MCF 10A (cell line): ENCODE results near the gene CTSO. TPM values are rescaled to one million over a fixed set of nuclear protein-coding genes. Genes with fewer than 3 reads are reported as not detected.
"Not testable (repeated sequence)": the region's sequence is repeated elsewhere in the genome, so short reads cannot be mapped to it uniquely, and the experiment has no call there.

ENCODE experiments used
- BruUV-seq: library from RNA; stranded (reverse); fragments of 400-500 nt; replicated peaks from 2 replicates; lab custom pipeline; 2021; lab: Mats Ljungman, UMichigan
- CTCF ChIA-PET: fragments of 300-600 bp; sonication (Branson Sonifier 250); formaldehyde crosslinking; extraction: SDS; loops from one replicate; lab custom pipeline; 2021; ENCODE audit warnings: antibody characterized with exemption, inconsistent platforms; lab: Yijun Ruan, JAX
- POLR2A ChIA-PET: fragments of 300-600, 350-650 bp; sonication (Branson Sonifier 250); formaldehyde crosslinking; extraction: SDS; loops from one replicate; lab custom pipeline; 2020; ENCODE audit warnings: antibody characterized with exemption, inconsistent platforms; lab: Yijun Ruan, JAX
- DNase-seq: peaks from one replicate; pipeline ENCODE4 v3.0.0-alpha.2; 2018; ENCODE audit not compliant: unreplicated experiment
- H3K27ac Mint-ChIP-seq: one replicate; pipeline ENCODE4 v1.8.0; 2022; ENCODE audit warnings: mild to moderate bottlenecking, low read depth, mixed read lengths; ENCODE audit not compliant: unreplicated experiment
- H3K27me3 Mint-ChIP-seq: one replicate; pipeline ENCODE4 v1.8.0; 2022; ENCODE audit warnings: mixed read lengths; ENCODE audit not compliant: insufficient read depth, unreplicated experiment
- H3K36me3 Mint-ChIP-seq: one replicate; pipeline ENCODE4 v1.8.0; 2022; ENCODE audit warnings: mild to moderate bottlenecking, moderate library complexity, mixed read lengths; ENCODE audit not compliant: insufficient read depth, unreplicated experiment
- H3K4me1 Mint-ChIP-seq: one replicate; pipeline ENCODE4 v1.8.0; 2022; ENCODE audit warnings: mixed read lengths; ENCODE audit not compliant: insufficient read depth, unreplicated experiment
- H3K4me3 Mint-ChIP-seq: one replicate; pipeline ENCODE4 v1.8.0; 2022; ENCODE audit warnings: mild to moderate bottlenecking, moderate library complexity, mixed read lengths; ENCODE audit not compliant: unreplicated experiment
- H3K9me3 Mint-ChIP-seq: one replicate; pipeline ENCODE4 v1.8.0; 2022; ENCODE audit warnings: mixed read lengths; ENCODE audit not compliant: unreplicated experiment
- intact Hi-C: fragments of 100-400 bp; cut with micrococcal nuclease; formaldehyde crosslinking; loops from 2 replicates; pipeline ENCODE4 v1.14.1; 2022
- total RNA-seq: library from RNA; stranded (reverse); gene quantifications from 2 replicates; pipeline ENCODE4 v1.2.3, GENCODE V29; 2022
- TF ChIP-seq, protein P1 (sequence below): fragments of 200-600 bp; IDR thresholded peaks from one replicate; pipeline ENCODE4 v1.8.0; 2022; ENCODE audit warnings: antibody characterized with exemption, mild to moderate bottlenecking; ENCODE audit not compliant: unreplicated experiment

Gene CTSO
- total RNA-seq, 1 experiment from 2014 or later: 2.3 TPM

DNA sequence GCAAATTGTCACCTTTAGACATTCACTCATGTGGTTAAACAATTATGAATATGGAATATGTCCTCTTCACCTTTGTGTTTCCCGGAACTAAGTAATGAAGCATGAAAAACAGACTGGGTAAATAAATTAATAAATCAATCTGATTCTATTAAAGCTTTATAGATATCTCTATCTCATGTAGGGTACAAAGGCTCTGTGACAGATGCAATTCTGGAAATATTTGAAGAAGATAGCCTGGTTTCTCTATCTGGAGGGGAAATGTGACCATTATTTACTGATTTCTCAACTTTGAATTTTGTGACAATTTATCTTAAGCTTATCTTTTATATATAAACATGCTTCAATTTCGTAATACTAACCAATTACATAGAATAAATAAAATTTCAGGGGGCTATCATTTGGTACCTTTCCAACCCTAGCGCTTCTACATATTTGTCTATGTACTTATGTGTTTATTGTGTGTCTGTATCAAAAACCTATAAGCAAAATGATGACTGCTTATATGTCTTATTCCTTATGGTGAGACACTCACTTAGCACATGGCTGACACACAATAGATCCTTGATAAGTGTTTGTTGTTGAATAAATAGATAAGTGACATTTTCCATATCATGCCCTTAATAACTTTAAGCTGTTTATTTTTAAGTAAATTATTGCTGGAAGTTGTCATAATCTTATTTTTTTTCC lies 9.9 kb downstream of the CTSO start:
- H3K4me3 Mint-ChIP-seq: no peak overlapping the region
- H3K27ac Mint-ChIP-seq: no peak overlapping the region
- no peaks in the 10 kb centered on the region for H3K4me1 Mint-ChIP-seq
- intact Hi-C loops: no loop called here
- no TSS peak for BruUV-seq
- no peaks in the 10 kb centered on the region for H3K9me3 Mint-ChIP-seq
- POLR2A ChIA-PET: no interaction called here
- H3K36me3 Mint-ChIP-seq: no peaks in the 10 kb centered on the region
- CTCF ChIA-PET: interaction anchor here (0.6 to 2.5 kb wide), 4 partner anchors 9 to 500 kb away, joined by 3 to 20 read pairs (median 4); partner anchors contain the start of gene CTSO
- TF ChIP-seq, protein P1, sequence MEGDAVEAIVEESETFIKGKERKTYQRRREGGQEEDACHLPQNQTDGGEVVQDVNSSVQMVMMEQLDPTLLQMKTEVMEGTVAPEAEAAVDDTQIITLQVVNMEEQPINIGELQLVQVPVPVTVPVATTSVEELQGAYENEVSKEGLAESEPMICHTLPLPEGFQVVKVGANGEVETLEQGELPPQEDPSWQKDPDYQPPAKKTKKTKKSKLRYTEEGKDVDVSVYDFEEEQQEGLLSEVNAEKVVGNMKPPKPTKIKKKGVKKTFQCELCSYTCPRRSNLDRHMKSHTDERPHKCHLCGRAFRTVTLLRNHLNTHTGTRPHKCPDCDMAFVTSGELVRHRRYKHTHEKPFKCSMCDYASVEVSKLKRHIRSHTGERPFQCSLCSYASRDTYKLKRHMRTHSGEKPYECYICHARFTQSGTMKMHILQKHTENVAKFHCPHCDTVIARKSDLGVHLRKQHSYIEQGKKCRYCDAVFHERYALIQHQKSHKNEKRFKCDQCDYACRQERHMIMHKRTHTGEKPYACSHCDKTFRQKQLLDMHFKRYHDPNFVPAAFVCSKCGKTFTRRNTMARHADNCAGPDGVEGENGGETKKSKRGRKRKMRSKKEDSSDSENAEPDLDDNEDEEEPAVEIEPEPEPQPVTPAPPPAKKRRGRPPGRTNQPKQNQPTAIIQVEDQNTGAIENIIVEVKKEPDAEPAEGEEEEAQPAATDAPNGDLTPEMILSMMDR: no peak
- no peak for DNase-seq
- H3K27me3 Mint-ChIP-seq: no peaks in the 10 kb centered on the region

DNA sequence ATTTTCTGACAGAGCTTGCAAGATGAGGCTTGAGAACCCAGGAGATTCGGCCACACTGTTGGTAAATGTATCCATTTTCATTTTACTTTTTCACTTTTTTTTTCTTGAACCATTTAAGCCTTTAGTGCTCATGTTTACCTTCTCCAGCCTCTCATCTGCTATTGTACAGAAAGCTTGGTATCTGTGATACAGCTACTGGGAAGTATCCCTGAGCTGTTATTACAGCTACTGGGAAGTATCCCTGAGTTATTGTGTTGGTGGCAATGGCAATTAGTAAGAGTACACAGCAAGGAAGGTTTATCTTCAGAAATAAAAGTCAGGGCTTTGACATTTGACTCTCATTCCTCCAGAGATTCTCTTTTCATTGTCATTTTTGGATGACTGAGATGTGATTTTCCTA lies 11.8 kb downstream of the CTSO start:
- Mint-ChIP-seq H3K4me1 (no peaks in the 10 kb centered on the region), H3K27me3 (no peaks in the 10 kb centered on the region), H3K36me3 (no peaks in the 10 kb centered on the region), H3K9me3 (no peaks in the 10 kb centered on the region), H3K4me3 (no peak overlapping the region), H3K27ac (no peak overlapping the region)
- BruUV-seq: no TSS peak
- ChIA-PET CTCF (interaction anchor here (0.9 to 1.7 kb wide), 2 partner anchors 11 to 132 kb away, joined by 4 to 9 read pairs; partner anchors contain the start of gene CTSO), POLR2A (interaction anchor here (1.1 kb wide), 1 partner anchor 12 kb away, joined by 6 read pairs; the partner anchor contains the start of gene CTSO)
- no peak for DNase-seq
- TF ChIP-seq, protein P1: no peak
- intact Hi-C loops: no loop called here

DNA sequence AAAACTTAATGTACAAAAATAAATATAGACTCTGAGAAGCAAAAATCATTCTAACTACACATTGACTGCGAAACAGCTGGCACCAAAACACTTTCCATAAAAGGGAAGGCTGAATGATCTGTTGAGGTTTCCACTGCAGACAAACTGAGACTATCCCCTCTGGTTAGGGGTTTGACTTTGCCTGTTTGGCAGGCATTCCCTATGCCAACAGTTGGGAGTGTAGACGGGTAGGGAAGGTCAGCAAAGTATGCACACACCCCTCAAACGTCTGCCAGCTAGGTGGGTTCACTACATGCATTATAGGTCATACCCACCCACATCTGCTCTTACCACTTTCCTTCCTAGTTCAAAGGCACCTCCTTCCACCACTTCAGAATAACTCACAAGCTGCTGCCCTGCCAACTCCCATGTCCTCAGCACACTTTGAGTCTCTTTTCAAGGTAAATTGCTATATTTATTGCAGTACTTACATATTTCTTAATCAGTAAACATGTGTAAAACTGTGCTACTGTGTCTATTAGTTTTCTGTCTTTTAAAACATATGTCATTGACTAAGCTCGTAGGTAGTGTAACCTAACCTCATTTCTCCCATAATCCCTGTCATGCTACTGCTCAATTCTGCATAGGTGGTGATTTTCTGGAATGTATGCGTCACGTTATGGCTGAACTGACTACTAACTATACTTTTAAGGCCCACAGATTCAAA lies 12.4 kb downstream of the CTSO start:
- TF ChIP-seq, protein P1: no peak
- Mint-ChIP-seq H3K4me1 (no peaks in the 10 kb centered on the region), H3K9me3 (no peaks in the 10 kb centered on the region), H3K27ac (no peak overlapping the region), H3K4me3 (no peak overlapping the region), H3K27me3 (no peaks in the 10 kb centered on the region), H3K36me3 (no peaks in the 10 kb centered on the region)
- no peak for DNase-seq
- intact Hi-C loops: no loop called here
- CTCF ChIA-PET: interaction anchor here (0.6 to 1.7 kb wide), 3 partner anchors 12 to 574 kb away, joined by 3 to 9 read pairs (median 4); partner anchors contain the start of gene CTSO
- POLR2A ChIA-PET: interaction anchor here (1.1 kb wide), 1 partner anchor 12 kb away, joined by 6 read pairs; the partner anchor contains the start of gene CTSO
- no TSS peak for BruUV-seq

DNA sequence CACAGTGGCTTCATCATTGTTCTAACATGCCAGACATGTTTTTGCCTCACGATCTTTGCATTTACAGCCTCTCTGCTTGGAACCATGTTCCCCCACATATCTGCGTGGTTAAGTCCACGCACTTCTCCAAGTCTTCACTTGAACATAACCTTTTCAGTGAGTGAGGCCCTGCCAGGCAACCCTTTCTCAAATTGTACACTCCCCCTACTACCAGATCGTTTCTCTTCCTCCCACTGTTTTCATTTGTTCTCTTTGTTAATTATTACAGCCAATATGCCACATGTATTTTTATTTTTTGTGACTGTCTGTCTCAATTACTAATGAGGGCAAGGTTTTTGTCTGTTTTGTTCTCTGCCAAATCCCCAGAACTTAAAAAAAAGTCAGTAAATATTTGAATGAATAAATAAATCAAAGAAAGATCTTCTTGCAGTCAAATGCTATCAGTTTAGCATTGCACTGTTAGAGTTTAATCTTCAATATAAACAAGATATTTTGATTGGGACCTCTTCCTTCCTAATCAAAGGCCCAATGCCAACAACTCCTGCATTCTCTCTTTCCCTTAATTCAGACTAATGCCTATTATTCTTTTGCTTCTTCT lies 18.2 kb downstream of the CTSO start:
- Mint-ChIP-seq H3K9me3 (no peaks in the 10 kb centered on the region), H3K4me1 (no peaks in the 10 kb centered on the region), H3K27me3 (no peaks in the 10 kb centered on the region), H3K4me3 (no peak overlapping the region), H3K27ac (no peak overlapping the region), H3K36me3 (no peaks in the 10 kb centered on the region)
- no peak for DNase-seq
- TF ChIP-seq, protein P1: no peak
- POLR2A ChIA-PET: no interaction called here
- intact Hi-C loops: no loop called here
- BruUV-seq: no TSS peak
- CTCF ChIA-PET: no interaction called here

DNA sequence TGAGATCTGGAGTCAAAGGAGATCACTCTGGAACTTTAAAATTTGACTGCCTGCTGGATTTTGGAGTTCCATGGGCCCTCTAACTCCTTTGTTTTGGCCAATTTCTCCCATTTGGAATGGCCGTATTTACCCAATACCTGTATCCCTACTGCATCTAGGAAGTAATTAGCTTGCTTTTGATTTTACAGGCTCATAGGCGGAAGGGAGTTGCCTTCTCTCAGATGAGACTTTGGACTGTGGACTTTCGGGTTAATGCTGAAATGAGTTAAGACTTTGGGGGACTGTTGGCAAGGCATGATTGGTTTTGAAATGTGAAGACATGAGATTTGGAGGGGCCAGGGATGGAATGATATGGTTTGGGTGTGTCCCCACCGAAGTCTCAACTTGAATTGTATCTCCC lies 19.0 kb downstream of the CTSO start:
- H3K4me1 Mint-ChIP-seq, BruUV-seq, CTCF ChIA-PET: not testable (repeated sequence)

More for the DNA sequence above, 19.0 kb downstream of the CTSO start:
- H3K9me3 Mint-ChIP-seq, POLR2A ChIA-PET, intact Hi-C loops, H3K27me3 Mint-ChIP-seq, H3K36me3 Mint-ChIP-seq, DNase-seq, H3K4me3 Mint-ChIP-seq, H3K27ac Mint-ChIP-seq: not testable (repeated sequence)
